Liver (tissue), 9 donors: ENCODE results near the gene IQCM. TPM values are rescaled to one million over a fixed set of nuclear protein-coding genes. Genes with fewer than 3 reads are reported as not detected.

Experiments used
- DNase-seq: peaks from one replicate; pipeline ENCODE4 v3.0.0-alpha.2; 2017; ENCODE audit warnings: low spot score
- H3K27ac ChIP-seq, 2 donors: one replicate each; pipeline ENCODE4 v1.7.0; 2013; ENCODE audit warnings: inconsistent platforms in 2 of 2, low read length in 2 of 2, control low read depth in 1 of 2, low read depth in 1 of 2, mild to moderate bottlenecking in 1 of 2
- H3K27me3 ChIP-seq, 4 donors: one replicate each; pipeline versions ENCODE4 v1.6.1 to v1.7.0; 2013; ENCODE audit warnings: low read length in 3 of 4, inconsistent platforms in 1 of 4, mild to moderate bottlenecking in 1 of 4, moderate library complexity in 1 of 4; ENCODE audit not compliant: control insufficient read depth in 4 of 4, insufficient read depth in 4 of 4
- H3K36me3 ChIP-seq, 4 donors: one replicate each; pipeline versions ENCODE4 v1.6.1 to v1.7.0; 2013; ENCODE audit warnings: low read length in 3 of 4, mild to moderate bottlenecking in 3 of 4, low read depth in 1 of 4, moderate library complexity in 1 of 4; ENCODE audit not compliant: control insufficient read depth in 4 of 4, insufficient read depth in 3 of 4
- H3K4me1 ChIP-seq, 4 donors: one replicate each; pipeline versions ENCODE4 v1.6.1 to v1.7.0; 2013; ENCODE audit warnings: low read length in 3 of 4, mild to moderate bottlenecking in 3 of 4, moderate library complexity in 1 of 4; ENCODE audit not compliant: control insufficient read depth in 4 of 4, insufficient read depth in 4 of 4
- H3K4me3 ChIP-seq, 3 donors: one replicate each; pipeline versions ENCODE4 v1.6.1 to v1.7.0; 2013; ENCODE audit warnings: low read length in 3 of 3, control low read depth in 1 of 3, low read depth in 1 of 3, mild to moderate bottlenecking in 1 of 3
- H3K9ac ChIP-seq, 2 donors: one replicate each; pipeline ENCODE4 v1.7.0; 2013; ENCODE audit warnings: low read length in 2 of 2, mild to moderate bottlenecking in 2 of 2, moderate library complexity in 2 of 2, control low read depth in 1 of 2, low read depth in 1 of 2
- H3K9me3 ChIP-seq, 4 donors: one replicate each; pipeline versions ENCODE4 v1.6.1 to v1.7.0; 2013; ENCODE audit warnings: low read length in 3 of 4; ENCODE audit not compliant: control insufficient read depth in 4 of 4
- ATF3 ChIP-seq: IDR thresholded peaks from 2 replicates; pipeline ENCODE4 v1.6.1; 2016; ENCODE audit warnings: antibody characterized with exemption
- CTCF ChIP-seq: fragments of 150-350 bp; IDR thresholded peaks from 2 replicates; pipeline ENCODE4 v1.5.1; 2017; ENCODE audit warnings: improper control_type of control experiment, low read depth, low read length; ENCODE audit not compliant: missing input control
- FOXA1 ChIP-seq: IDR thresholded peaks from 2 replicates; pipeline ENCODE4 v1.6.1; 2016; ENCODE audit warnings: antibody characterized with exemption
- HNF4G ChIP-seq: IDR thresholded peaks from 2 replicates; pipeline ENCODE4 v1.6.1; 2016; ENCODE audit warnings: antibody characterized with exemption
- JUND ChIP-seq, 2 donors: IDR thresholded peaks; 2 replicates each; pipeline ENCODE4 v1.6.1; 2016; ENCODE audit warnings: antibody characterized with exemption in 2 of 2
- NR2F2 ChIP-seq: IDR thresholded peaks from 2 replicates; pipeline ENCODE4 v1.6.1; 2016; ENCODE audit warnings: antibody characterized with exemption
- REST ChIP-seq: IDR thresholded peaks from 2 replicates; pipeline ENCODE4 v1.6.1; 2016; ENCODE audit warnings: antibody characterized with exemption, mild to moderate bottlenecking
- RXRA ChIP-seq, 2 donors: IDR thresholded peaks; 2 replicates each; pipeline ENCODE4 v1.6.1; 2017 to 2018; ENCODE audit warnings: antibody characterized with exemption in 2 of 2, mild to moderate bottlenecking in 1 of 2
- SP1 ChIP-seq: IDR thresholded peaks from 2 replicates; pipeline ENCODE4 v1.6.1; 2018; ENCODE audit warnings: antibody characterized with exemption, mild to moderate bottlenecking
- TAF1 ChIP-seq: conservative IDR thresholded peaks from 2 replicates; pipeline ENCODE4 v1.6.1; 2016; ENCODE audit warnings: antibody characterized with exemption, mild to moderate bottlenecking
- YY1 ChIP-seq: IDR thresholded peaks from 2 replicates; pipeline ENCODE4 v1.6.1; 2016; ENCODE audit warnings: antibody characterized with exemption, mild to moderate bottlenecking
- ZBTB33 ChIP-seq: IDR thresholded peaks from 2 replicates; pipeline ENCODE4 v1.6.1; 2016; ENCODE audit warnings: antibody characterized with exemption
- WGBS: extraction: QIAGEN DNeasy Blood & Tissue Kit; methylation state at CpG from one replicate; pipeline ENCODE4 v1.1.7; 2013; 5-methylcytosine and 5-hydroxymethylcytosine counted together
- polyA plus RNA-seq, 2 donors: library from polyadenylated mRNA; stranded (reverse) in 1 of 2; unstranded in 1 of 2; fragments of 200-250 nt in 1 of 2; fragments of >200 nt in 1 of 2; fragmentation: Nextera tagmentation in 1 of 2; extraction: Ambion mirVana in 1 of 2; gene quantifications; one replicate each; pipeline versions ENCODE4 v1.2.1 to v1.2.3, GENCODE V29; 2013 to 2015
- total RNA-seq, 2 donors: library from RNA; depleted of rRNA; stranded (reverse); fragments of >200 nt; gene quantifications; one replicate each; pipeline ENCODE4 v1.2.3, GENCODE V29; 2014
- TF ChIP-seq, protein P1 (sequence below): IDR thresholded peaks from 2 replicates; pipeline ENCODE4 v1.6.1; 2016; ENCODE audit warnings: antibody characterized with exemption
- donor health status: healthy.
- donor health status: healthy.
- donor health status: healthy.
- donor health status: healthy.
- donor health status: healthy.

The IQCM gene
- total and polyA plus RNA-seq, 4 donors, result 0.08 TPM; not detected in 3

GRCh38 chr4:149534779-149535178 lies 280.9 kb downstream of the IQCM start:
- WGBS, result 87% methylated on average over 2 of the region's 2 CpGs
- DNase-seq, result no peak

GRCh38 chr4:149531861-149532260 lies 283.8 kb downstream of the IQCM start:
- Histone ChIP-seq H3K36me3 (no peaks in the 10 kb centered on the region), H3K4me1 (peaks cover 0 to 7% (median 2%) of the 10 kb centered on the region in 4 donors), H3K9ac (no peak overlapping the region), H3K27ac (no peak overlapping the region), H3K9me3 (no peaks in the 10 kb centered on the region), H3K27me3 (no peaks in the 10 kb centered on the region), H3K4me3 (no peak overlapping the region)
- no peak for DNase-seq
- WGBS, result 64% methylated on average over 3 of the region's 3 CpGs
- TF ChIP-seq REST (no peak), ZBTB33 (no peak), TAF1 (no peak), FOXA1 (no peak), NR2F2 (no peak), RXRA (IDR thresholded peaks at IDR 0.05) (no peak)
- TF ChIP-seq, protein P1, sequence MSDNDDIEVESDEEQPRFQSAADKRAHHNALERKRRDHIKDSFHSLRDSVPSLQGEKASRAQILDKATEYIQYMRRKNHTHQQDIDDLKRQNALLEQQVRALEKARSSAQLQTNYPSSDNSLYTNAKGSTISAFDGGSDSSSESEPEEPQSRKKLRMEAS, result no peak

More at GRCh38 chr4:149534779-149535178, 280.9 kb downstream of the IQCM start:
- Histone ChIP-seq H3K4me3 (no peak overlapping the region), H3K9ac (no peak overlapping the region), H3K9me3 (peaks cover 0 to 2% (median 0%) of the 10 kb centered on the region in 4 donors), H3K36me3 (no peaks in the 10 kb centered on the region), H3K4me1 (peaks cover 0 to 7% (median 2%) of the 10 kb centered on the region in 4 donors), H3K27me3 (no peaks in the 10 kb centered on the region), H3K27ac (no peak overlapping the region)
- TF ChIP-seq CTCF, result no peak
- no peak for TF ChIP-seq JUND (IDR thresholded peaks at IDR 0.05)
- no peak for TF ChIP-seq NR2F2
- no peak for TF ChIP-seq REST
- TF ChIP-seq YY1, result no peak
- no peak for TF ChIP-seq SP1
- TF ChIP-seq, protein P1, result no peak
- TF ChIP-seq FOXA1, result no peak
- no peak for TF ChIP-seq HNF4G
- no peak for TF ChIP-seq RXRA (IDR thresholded peaks at IDR 0.05)
- no peak for TF ChIP-seq ATF3
